Prostate gland (tissue), 2 donors: ENCODE measurements around the gene XRN2.

Source experiments
- POLR2A ChIP-seq: fragments of 450-650 bp; IDR thresholded peaks from one replicate; pipeline ENCODE4 v1.6.1; 2016; ENCODE audit warnings: antibody characterized with exemption, mild to moderate bottlenecking
- POLR2AphosphoS5 ChIP-seq: sonication (generic); formaldehyde crosslinking; IDR thresholded peaks from one replicate; pipeline ENCODE4 v1.6.1; 2017; ENCODE audit warnings: antibody characterized with exemption
- TF ChIP-seq, protein P1 (sequence below), 4 experiments: fragments of 200-600 bp in 2 of 4; fragments of 450-650 bp in 2 of 4; sonication (generic) in 2 of 4; IDR thresholded peaks; 1 replicate in 3 of 4; 2 replicates in 1 of 4; pipeline ENCODE4 v1.5.1; 2016 to 2019; ENCODE audit warnings: antibody characterized with exemption in 4 of 4, mild to moderate bottlenecking in 2 of 4, moderate library complexity in 2 of 4

DNA sequence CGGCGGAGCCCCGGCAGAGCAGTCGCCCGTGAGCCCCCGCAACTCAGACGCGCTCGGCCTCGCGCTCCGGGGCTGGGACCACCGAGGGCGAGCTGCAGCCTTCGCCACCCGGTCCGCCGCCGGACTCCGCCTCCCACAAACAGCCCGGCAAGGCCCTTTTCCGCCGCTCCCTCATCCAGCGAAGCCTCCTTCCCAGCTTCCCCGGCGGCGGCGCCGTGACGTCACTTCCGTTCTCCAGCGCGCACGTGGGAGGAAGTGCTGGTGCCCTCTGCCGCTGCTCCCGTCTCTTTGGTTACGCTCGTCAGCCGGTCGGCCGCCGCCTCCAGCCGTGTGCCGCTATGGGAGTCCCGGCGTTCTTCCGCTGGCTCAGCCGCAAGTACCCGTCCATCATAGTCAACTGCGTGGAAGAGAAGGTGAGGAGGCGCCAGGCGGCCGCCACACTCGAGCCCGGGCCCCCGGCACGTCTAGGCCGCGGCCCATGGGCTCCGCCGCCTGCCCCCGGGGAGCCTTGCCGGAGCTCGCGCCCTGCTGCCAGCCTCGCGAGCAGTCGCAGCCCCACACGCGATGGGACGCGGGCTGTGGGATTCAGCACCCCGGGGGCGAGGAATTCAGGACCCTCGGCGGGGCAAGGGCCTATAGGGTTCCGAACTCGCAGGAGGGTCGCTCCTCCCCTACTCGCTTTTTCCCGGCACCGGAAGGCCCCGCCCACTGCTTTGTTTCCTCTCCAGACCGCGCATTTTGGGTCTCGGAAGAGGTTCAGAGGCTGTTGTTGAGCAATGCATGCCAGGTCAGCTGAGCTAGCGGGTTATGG is at the start of gene XRN2:
- TF ChIP-seq, protein P1, sequence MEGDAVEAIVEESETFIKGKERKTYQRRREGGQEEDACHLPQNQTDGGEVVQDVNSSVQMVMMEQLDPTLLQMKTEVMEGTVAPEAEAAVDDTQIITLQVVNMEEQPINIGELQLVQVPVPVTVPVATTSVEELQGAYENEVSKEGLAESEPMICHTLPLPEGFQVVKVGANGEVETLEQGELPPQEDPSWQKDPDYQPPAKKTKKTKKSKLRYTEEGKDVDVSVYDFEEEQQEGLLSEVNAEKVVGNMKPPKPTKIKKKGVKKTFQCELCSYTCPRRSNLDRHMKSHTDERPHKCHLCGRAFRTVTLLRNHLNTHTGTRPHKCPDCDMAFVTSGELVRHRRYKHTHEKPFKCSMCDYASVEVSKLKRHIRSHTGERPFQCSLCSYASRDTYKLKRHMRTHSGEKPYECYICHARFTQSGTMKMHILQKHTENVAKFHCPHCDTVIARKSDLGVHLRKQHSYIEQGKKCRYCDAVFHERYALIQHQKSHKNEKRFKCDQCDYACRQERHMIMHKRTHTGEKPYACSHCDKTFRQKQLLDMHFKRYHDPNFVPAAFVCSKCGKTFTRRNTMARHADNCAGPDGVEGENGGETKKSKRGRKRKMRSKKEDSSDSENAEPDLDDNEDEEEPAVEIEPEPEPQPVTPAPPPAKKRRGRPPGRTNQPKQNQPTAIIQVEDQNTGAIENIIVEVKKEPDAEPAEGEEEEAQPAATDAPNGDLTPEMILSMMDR (IDR thresholded peaks at IDR 0.05), result peak in 1 of 4 experiments; percentile 29
- TF ChIP-seq POLR2A, result peak; percentile 73
- peak; percentile 94 for TF ChIP-seq POLR2AphosphoS5
